Activated T-helper 1 cell treated with Interleukin-2 at 50 U/mL for 16 hours (primary cell): ENCODE measurements around the gene CALM1.

Source experiments
- DNase-seq: peaks from one replicate; pipeline ENCODE4 v3.0.0-alpha.2; 2020; ENCODE audit warnings: low read depth

Gene CALM1

GRCh38 chr14:90443161-90444076 is 46.6 kb downstream of the CALM1 start:
- no peak for DNase-seq

GRCh38 chr14:90444077-90444696 is 47.4 kb downstream of the CALM1 start:
- DNase-seq, result no peak

- no peak for DNase-seq
These were observed 48.2 kb downstream of the CALM1 start for GRCh38 chr14:90445011-90445410.

DNA sequence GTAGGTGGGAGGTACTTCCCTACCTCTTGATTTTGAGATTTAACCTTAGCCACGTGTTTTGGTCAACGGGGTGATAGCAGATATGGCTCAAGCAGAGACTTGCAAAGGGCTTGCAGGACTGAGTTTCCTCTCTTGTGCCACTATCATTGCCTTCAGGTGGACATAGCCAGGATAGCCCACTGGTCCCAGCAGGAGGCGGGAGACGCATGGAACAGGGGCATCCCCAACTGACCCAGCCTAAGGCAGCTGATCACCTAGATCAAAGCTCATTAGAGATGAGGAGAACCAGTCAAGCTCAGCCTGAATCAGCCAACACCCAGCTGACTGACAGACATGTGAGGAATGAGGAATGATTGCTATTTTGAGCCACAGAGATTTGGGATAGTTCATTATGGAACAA is 49.6 kb downstream of the CALM1 start:
- no peak for DNase-seq

- DNase-seq, result no peak
These were observed 51.1 kb downstream of the CALM1 start for GRCh38 chr14:90447720-90448497.

- DNase-seq, result no peak
These were observed 52.6 kb downstream of the CALM1 start for GRCh38 chr14:90449411-90449810.

DNA sequence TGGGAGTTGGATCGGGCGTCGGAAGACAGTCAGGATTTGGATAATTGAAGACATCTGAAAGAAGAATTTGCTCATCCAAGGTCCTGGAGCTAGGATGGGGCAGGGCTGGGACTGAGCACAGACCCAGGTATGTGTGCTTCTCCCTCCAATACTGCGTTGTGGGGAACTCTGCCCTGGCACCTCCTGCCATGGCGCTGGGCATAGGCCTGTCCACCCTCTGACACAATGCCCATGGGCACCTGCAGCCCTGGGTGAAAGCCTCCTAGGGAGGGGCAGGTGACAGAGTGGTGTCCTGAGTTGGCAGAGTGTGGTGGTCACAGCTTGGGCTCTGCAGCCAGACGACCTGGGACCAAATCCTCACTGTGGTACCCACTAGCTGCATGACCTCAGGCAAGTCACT is 53.3 kb downstream of the CALM1 start:
- DNase-seq, result no peak

DNA sequence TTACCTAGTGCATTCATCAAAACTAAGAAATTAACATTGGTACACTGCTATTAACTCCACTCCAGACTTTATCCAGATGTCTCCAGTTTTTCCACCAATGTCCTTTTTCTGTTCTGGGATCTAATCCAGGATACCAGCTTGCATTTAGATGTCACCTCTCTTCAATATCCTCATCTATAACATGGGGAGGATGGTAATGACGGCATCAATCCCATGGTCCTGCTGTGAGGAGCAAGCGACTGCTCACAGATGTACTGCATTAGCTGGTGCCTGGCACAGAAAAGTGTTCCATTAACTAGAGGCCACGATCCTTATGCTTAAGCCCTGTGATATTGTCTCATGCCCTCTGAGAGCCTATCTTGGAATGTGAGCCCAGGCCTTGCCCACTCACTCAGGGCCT is 53.8 kb downstream of the CALM1 start:
- DNase-seq, result no peak

DNA sequence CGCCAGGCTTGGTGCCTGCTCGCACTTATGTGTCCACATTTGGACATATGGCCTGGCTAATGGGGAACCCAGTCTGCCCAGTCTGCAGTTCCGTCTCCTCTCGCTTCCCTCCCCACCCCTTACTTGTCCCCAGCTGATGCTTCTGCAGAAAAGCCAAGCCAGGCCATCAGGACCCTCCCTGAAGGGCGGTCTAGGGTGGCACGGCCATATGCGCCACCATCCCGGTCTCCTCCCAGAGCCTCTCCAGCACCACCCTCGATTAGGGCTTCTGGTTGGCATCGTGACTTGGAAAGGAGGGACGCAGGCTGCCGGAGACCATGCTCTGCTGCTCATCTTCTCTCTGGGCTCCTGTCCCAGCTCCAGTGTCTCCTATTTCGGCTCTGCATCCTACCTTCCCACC is 54.6 kb downstream of the CALM1 start:
- DNase-seq, result no peak

GRCh38 chr14:90451961-90452360 is 55.1 kb downstream of the CALM1 start:
- no peak for DNase-seq

DNA sequence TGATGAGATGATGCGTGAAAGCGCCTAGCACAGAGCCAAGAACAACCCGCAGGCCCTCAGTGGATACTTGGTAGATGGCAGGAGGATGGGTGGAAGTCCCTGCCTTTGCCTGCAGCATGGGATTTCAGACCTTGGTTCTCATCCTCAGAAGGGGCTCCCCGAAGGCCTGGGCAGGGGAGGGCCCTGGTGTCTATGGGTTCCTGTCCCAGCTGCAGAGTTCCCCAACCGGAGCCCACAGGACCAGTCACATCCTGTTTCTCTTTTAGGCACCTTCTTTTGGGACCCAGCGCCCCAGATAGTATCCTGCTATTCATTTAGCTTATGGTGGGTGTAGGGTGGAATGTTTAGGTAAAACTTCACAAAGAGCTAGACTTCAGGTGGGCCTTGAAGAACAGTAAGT is 55.5 kb downstream of the CALM1 start:
- no peak for DNase-seq

DNA sequence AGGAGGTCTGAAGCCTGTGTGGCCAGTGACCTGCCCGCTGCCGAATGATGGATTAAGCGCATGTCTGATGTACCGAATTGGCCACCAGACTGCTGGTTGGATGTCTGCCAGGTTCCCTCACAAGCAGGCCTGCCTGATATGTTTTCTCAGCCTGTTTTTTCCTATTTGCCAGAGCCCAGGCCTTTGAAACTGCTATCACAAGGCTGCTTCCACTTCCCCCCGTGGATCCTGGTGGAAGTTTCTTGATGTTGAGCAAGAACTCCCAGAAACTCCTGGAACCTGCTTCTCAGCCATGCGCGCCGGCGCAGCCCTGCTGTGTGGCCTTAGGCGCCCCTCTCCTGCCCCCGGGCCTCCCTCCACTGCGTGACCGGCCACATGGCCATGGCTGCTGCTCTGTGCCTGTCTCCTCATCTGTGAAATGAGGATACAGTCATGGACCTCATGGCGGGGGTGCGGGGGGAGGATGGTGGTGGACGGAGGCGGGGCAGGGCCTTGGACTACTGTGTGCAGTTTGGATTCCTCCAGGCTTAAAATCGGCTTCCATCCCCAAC is 56.6 kb downstream of the CALM1 start:
- DNase-seq, result no peak

- no peak for DNase-seq
These were observed 57.5 kb downstream of the CALM1 start for GRCh38 chr14:90454041-90455000.

- DNase-seq, result no peak
These were observed 58.3 kb downstream of the CALM1 start for GRCh38 chr14:90455100-90455571.

GRCh38 chr14:90456551-90456950 is 59.7 kb downstream of the CALM1 start:
- no peak for DNase-seq

- DNase-seq, result no peak
These were observed 60.4 kb downstream of the CALM1 start for GRCh38 chr14:90457186-90457585.
